ENCODE results near the gene PERCC1.

Gene PERCC1

GRCh38 chr16:1413684-1414531 lies 17.0 kb upstream of the PERCC1 start:
- no peak for DNase-seq

- DNase-seq = no peak
Measured at GRCh38 chr16:1414532-1415260, 16.2 kb upstream of the PERCC1 start, which contains the start of gene UNKL. UNKL (minus strand) TSS chr16:1414704; CDS start chr16:1414691, 13 bp downstream.

GRCh38 chr16:1416521-1416941 lies 14.3 kb upstream of the PERCC1 start:
- no peak for DNase-seq

GRCh38 chr16:1420111-1420539 lies 10.8 kb upstream of the PERCC1 start:
- no peak for DNase-seq

GRCh38 chr16:1422076-1422475 lies 8.8 kb upstream of the PERCC1 start:
- no peak for DNase-seq

GRCh38 chr16:1424028-1424427 lies 6.8 kb upstream of the PERCC1 start:
- no peak for DNase-seq

- no peak for DNase-seq
Measured at GRCh38 chr16:1425616-1426370, 5.1 kb upstream of the PERCC1 start.

- no peak for DNase-seq
Measured at GRCh38 chr16:1426734-1427471, 4.0 kb upstream of the PERCC1 start.

GRCh38 chr16:1427473-1428461 lies 3.1 kb upstream of the PERCC1 start:
- no peak for DNase-seq

- DNase-seq = no peak
Measured at GRCh38 chr16:1428511-1428910, 2.4 kb upstream of the PERCC1 start.

- no peak for DNase-seq
Measured at GRCh38 chr16:1429012-1429411, 1.9 kb upstream of the PERCC1 start.

- no peak for DNase-seq
Measured at GRCh38 chr16:1429631-1430030, 1.2 kb upstream of the PERCC1 start.

GRCh38 chr16:1430214-1430758 lies 592 bp upstream of the PERCC1 start:
- DNase-seq = no peak

GRCh38 chr16:1431497-1432270 lies 806 bp downstream of the PERCC1 start:
- DNase-seq = no peak

GRCh38 chr16:1432388-1433262 lies 1.7 kb downstream of the PERCC1 start:
- no peak for DNase-seq

- DNase-seq = no peak
Measured at GRCh38 chr16:1433263-1433560, 2.3 kb downstream of the PERCC1 start.

GRCh38 chr16:1433756-1434155 lies 2.9 kb downstream of the PERCC1 start:
- no peak for DNase-seq

- DNase-seq = no peak
Measured at GRCh38 chr16:1434644-1435592, 4.0 kb downstream of the PERCC1 start.
